Right lobe of liver (tissue), 6 donors: Measurements from ENCODE around the gene CDH16. TPM values are rescaled to one million over a fixed set of nuclear protein-coding genes. Genes with fewer than 3 reads are reported as not detected.
A peak's percentile ranks its signal among the peaks of the same experiment; 100 is the strongest.

Source experiments
- ATAC-seq, 4 donors: fragments of 200-7000 bp; cut with Tn5 transposase; one replicate each; pipeline ENCODE4 v1.9.1; 2020; ENCODE audit warnings: mild to moderate bottlenecking in 4 of 4, moderate library complexity in 4 of 4
- DNase-seq, 3 donors: peaks; one replicate each; pipeline ENCODE4 v3.0.0-alpha.2; 2020
- H3K27ac ChIP-seq, 3 donors: fragments of 200-600 bp; one replicate each; pipeline ENCODE4 v1.8.0; 2022
- H3K27me3 ChIP-seq, 2 donors: fragments of 200-600 bp; one replicate each; pipeline ENCODE4 v1.8.0; 2022
- H3K36me3 ChIP-seq, 4 donors: fragments of 200-600 bp; sonication (generic) in 1 of 4; one replicate each; pipeline versions ENCODE4 v1.5.1 to v1.8.0; 2017 to 2022; ENCODE audit warnings: control low read depth in 1 of 4
- H3K4me1 ChIP-seq, 4 donors: fragments of 200-600 bp; sonication (generic) in 1 of 4; one replicate each; pipeline versions ENCODE4 v1.5.1 to v1.8.0; 2017 to 2022; ENCODE audit warnings: control low read depth in 1 of 4
- H3K4me3 ChIP-seq, 3 donors: fragments of 200-600 bp; one replicate each; pipeline ENCODE4 v1.8.0; 2022
- H3K9me3 ChIP-seq, 4 donors: fragments of 200-600 bp; sonication (generic) in 1 of 4; one replicate each; pipeline versions ENCODE4 v1.5.1 to v1.8.0; 2017 to 2022; ENCODE audit warnings: control low read depth in 1 of 4
- POLR2A ChIP-seq: fragments of 450-650 bp; IDR thresholded peaks from one replicate; pipeline ENCODE4 v1.6.1; 2017; ENCODE audit warnings: antibody characterized with exemption, mild to moderate bottlenecking
- WGBS: methylation state at CpG from one replicate; pipeline ENCODE4 v1.1.6; 2018; ENCODE audit warnings: low coverage, low lambda C conversion rate; ENCODE audit not compliant: insufficient coverage; ENCODE audit errors: missing lambda C conversion rate; 5-methylcytosine and 5-hydroxymethylcytosine counted together
- intact Hi-C, 2 donors: fragments of 100-400 bp; cut with DNase I; formaldehyde crosslinking; loops; one replicate each; pipeline versions ENCODE4 v1.11.2 to v1.14.1; 2022
- total RNA-seq, 6 experiments: library from RNA; depleted of rRNA in 2 of 6; stranded (reverse); fragments of >200 nt in 2 of 6; fragmentation: NEBNext Ultra II Directional in 3 of 6; extraction: Animal tissue kit (Norgen Biotek cat#: 25700) in 3 of 6; gene quantifications; one replicate each; pipeline versions ENCODE4 v1.1.0 to v1.2.4, GENCODE V29; 2016 to 2023
- TF ChIP-seq, protein P1 (sequence below), 4 donors: fragments of 200-600 bp in 3 of 4; fragments of 450-650 bp in 1 of 4; IDR thresholded peaks; one replicate each; pipeline versions ENCODE4 v1.5.1 to v1.8.0; 2016 to 2022; ENCODE audit warnings: antibody characterized with exemption in 4 of 4, mild to moderate bottlenecking in 2 of 4
- donor health status: DM: no; HTN: yes; CAD: no.
- donor health status: DM: no; HTN: no; CAD: no.
- donor health status: DM: no; HTN: no; CAD: no.
- donor health status: DM: no; HTN: yes; CAD: no.
- donor health status: DM: no; HTN: yes; CAD: no.

The CDH16 gene
- total RNA-seq, 6 experiments from 2014 or later, result 0.07 to 0.47 (median 0.22) TPM; not detected in 2

DNA sequence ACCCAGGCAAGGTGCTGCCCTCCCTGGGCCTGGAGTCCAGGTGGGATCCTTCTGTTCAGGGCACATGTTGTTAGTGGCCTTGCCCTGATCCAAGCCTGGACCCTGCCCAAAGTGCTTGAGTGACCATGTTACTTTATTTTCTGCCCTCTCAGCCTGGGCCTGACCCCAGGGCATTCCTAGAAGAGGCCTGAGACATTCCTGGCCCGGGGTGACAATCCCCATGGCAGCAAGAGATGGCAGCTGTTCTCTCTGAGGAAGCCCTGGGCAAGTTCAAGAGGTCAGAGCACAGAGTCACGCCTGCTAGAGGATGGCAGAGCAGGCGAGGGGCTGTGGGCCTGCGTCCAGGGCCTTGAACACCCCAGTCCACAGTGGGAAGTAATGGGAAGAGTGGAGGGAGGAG lies 5.0 kb downstream of the CDH16 start:
- Histone ChIP-seq H3K36me3 (no peaks in the 10 kb centered on the region), H3K4me3 (no peak overlapping the region), H3K27ac (no peak overlapping the region), H3K27me3 (no peaks in the 10 kb centered on the region), H3K9me3 (no peaks in the 10 kb centered on the region), H3K4me1 (no peaks in the 10 kb centered on the region)
- TF ChIP-seq, protein P1, sequence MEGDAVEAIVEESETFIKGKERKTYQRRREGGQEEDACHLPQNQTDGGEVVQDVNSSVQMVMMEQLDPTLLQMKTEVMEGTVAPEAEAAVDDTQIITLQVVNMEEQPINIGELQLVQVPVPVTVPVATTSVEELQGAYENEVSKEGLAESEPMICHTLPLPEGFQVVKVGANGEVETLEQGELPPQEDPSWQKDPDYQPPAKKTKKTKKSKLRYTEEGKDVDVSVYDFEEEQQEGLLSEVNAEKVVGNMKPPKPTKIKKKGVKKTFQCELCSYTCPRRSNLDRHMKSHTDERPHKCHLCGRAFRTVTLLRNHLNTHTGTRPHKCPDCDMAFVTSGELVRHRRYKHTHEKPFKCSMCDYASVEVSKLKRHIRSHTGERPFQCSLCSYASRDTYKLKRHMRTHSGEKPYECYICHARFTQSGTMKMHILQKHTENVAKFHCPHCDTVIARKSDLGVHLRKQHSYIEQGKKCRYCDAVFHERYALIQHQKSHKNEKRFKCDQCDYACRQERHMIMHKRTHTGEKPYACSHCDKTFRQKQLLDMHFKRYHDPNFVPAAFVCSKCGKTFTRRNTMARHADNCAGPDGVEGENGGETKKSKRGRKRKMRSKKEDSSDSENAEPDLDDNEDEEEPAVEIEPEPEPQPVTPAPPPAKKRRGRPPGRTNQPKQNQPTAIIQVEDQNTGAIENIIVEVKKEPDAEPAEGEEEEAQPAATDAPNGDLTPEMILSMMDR (IDR thresholded peaks at IDR 0.05), result no peak
- TF ChIP-seq POLR2A, result no peak
- no peak for ATAC-seq
- 33% methylated on average over 1 of the region's 4 CpGs for WGBS
- no peak for DNase-seq
- intact Hi-C loops, result no loop called here

DNA sequence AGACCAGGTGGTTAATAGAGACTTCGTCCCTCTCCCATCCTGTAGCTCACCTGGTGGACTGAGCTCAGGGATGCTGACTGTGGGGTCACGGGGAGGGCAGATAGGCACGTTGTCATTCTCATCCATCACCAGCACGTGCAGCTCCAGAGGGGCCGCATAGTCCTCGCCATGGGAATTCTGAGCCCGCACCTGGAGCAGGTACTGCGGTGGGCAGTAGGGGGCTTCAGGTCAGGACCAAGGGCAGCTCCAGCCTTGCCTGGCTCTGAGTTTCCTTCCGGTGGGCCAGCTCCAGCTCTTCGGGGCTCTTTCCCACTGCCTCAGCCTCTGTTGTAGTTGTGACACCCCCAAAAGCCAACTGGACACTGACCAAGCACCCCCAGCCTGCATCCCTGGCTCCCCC lies 5.6 kb downstream of the CDH16 start:
- Histone ChIP-seq H3K27ac (no peak overlapping the region), H3K4me1 (no peaks in the 10 kb centered on the region)

DNA sequence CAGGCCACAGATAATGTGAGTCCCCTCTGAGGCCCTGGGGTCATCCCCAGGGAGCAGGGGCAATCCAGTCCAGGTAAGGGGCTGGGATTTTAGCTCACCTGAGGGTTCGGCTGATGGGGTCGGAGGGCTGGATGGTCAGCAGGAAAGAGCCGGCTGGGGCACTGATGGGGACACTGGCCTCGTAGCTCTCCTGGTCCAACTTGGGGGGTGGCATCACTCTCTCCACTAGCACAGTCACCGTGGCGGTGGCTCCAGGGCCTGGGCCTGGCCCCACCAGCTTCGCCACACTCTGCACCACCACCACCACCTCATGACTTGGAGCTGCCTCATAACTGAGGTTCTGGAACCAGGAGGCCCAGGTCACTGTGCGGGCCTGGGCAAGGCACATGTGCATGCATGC lies 6.9 kb downstream of the CDH16 start:
- no peaks in the 10 kb centered on the region for H3K4me1 ChIP-seq
- DNase-seq, result peak in 1 of 3 donors; percentile 32
- no peak overlapping the region for H3K27ac ChIP-seq
- H3K36me3 ChIP-seq, result no peaks in the 10 kb centered on the region
- intact Hi-C loops, result no loop called here
- no peaks in the 10 kb centered on the region for H3K9me3 ChIP-seq
- H3K4me3 ChIP-seq, result no peak overlapping the region
- no CpG with 5 or more reads among the region's 8 CpGs for WGBS
- no peak for TF ChIP-seq POLR2A
- TF ChIP-seq, protein P1 (IDR thresholded peaks at IDR 0.05), result no peak
- H3K27me3 ChIP-seq, result no peaks in the 10 kb centered on the region
- no peak for ATAC-seq

More for the DNA sequence above, 5.6 kb downstream of the CDH16 start:
- TF ChIP-seq, protein P1 (IDR thresholded peaks at IDR 0.05), result no peak
- no peak for TF ChIP-seq POLR2A
- Histone ChIP-seq H3K36me3 (no peaks in the 10 kb centered on the region), H3K27me3 (no peaks in the 10 kb centered on the region), H3K9me3 (no peaks in the 10 kb centered on the region), H3K4me3 (no peak overlapping the region)
- ATAC-seq, result no peak
- no peak for DNase-seq
- WGBS, result no CpG with 5 or more reads among the region's 10 CpGs
- intact Hi-C loops, result no loop called here

DNA sequence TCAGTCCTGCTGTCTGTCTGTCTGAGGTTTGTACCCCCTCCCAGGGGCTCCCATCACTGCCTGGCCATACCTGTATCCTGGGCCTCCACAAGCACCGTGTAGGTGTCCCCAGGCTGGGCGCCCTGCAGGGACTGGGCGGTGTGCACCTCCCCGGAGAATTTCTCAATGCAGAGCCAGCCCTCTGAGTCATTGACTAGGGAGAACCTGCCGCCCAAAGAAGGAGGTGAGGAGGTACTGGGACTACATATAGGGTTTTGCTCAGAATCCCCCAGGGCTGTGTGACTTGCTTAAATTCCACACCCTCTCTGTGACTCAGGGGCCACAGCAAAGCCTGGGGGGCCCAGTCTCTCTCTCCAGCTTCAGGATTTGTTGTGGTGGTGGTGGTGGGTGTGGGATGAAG lies 7.6 kb downstream of the CDH16 start:
- no peaks in the 10 kb centered on the region for H3K9me3 ChIP-seq
- TF ChIP-seq POLR2A, result no peak
- TF ChIP-seq, protein P1 (IDR thresholded peaks at IDR 0.05), result no peak
- no CpG with 5 or more reads among the region's 5 CpGs for WGBS
- ATAC-seq, result no peak
- no peak overlapping the region for H3K27ac ChIP-seq
- intact Hi-C loops, result no loop called here
- H3K4me1 ChIP-seq, result no peaks in the 10 kb centered on the region
- H3K36me3 ChIP-seq, result no peaks in the 10 kb centered on the region
- no peaks in the 10 kb centered on the region for H3K27me3 ChIP-seq
- peak in 2 of 3 donors; percentile 13 to 34 for DNase-seq
- H3K4me3 ChIP-seq, result no peak overlapping the region
